Spleen (tissue), 11 donors: ENCODE data around the gene TANK. TPM values are rescaled to one million over a fixed set of nuclear protein-coding genes. Genes with fewer than 3 reads are reported as not detected.
"Not testable (repeated sequence)": the region's sequence is repeated elsewhere in the genome, so short reads cannot be mapped to it uniquely, and the experiment has no call there.

Source experiments
- DNase-seq: peaks from one replicate; pipeline ENCODE4 v3.0.0-alpha.2; 2020
- H3K27ac ChIP-seq, 8 donors: fragments of 200-600 bp; sonication (generic) in 7 of 8; 1 replicate in 4 of 8; 2 replicates in 4 of 8; pipeline versions ENCODE4 v1.5.0 to v1.8.0; 2016 to 2021; ENCODE audit warnings: inconsistent platforms in 4 of 8, mild to moderate bottlenecking in 4 of 8, moderate library complexity in 1 of 8
- H3K27me3 ChIP-seq, 7 donors: fragments of 200-600 bp; sonication (generic) in 6 of 7; replicated peaks in 1 of 7; 1 replicate in 4 of 7; 2 replicates in 3 of 7; pipeline versions ENCODE4 v1.5.0 to v1.8.0; 2016 to 2021; ENCODE audit warnings: inconsistent platforms in 3 of 7, mild to moderate bottlenecking in 1 of 7
- H3K36me3 ChIP-seq, 6 donors: fragments of 200-600 bp; sonication (generic) in 5 of 6; 1 replicate in 4 of 6; 2 replicates in 2 of 6; pipeline versions ENCODE4 v1.5.0 to v1.8.0; 2016 to 2021; ENCODE audit warnings: inconsistent platforms in 2 of 6
- H3K4me1 ChIP-seq, 6 donors: fragments of 200-600 bp; sonication (generic) in 5 of 6; 1 replicate in 3 of 6; 2 replicates in 3 of 6; pipeline versions ENCODE4 v1.5.0 to v1.8.0; 2016 to 2021; ENCODE audit warnings: inconsistent platforms in 3 of 6
- H3K4me3 ChIP-seq, 8 donors: fragments of 200-600 bp; sonication (generic) in 7 of 8; 1 replicate in 4 of 8; 2 replicates in 4 of 8; pipeline versions ENCODE4 v1.5.0 to v1.8.0; 2016 to 2021; ENCODE audit warnings: inconsistent platforms in 4 of 8, mild to moderate bottlenecking in 4 of 8, moderate library complexity in 2 of 8
- H3K9me3 ChIP-seq, 8 donors: fragments of 200-600 bp; sonication (generic) in 7 of 8; 1 replicate in 4 of 8; 2 replicates in 4 of 8; pipeline versions ENCODE4 v1.5.0 to v1.8.0; 2016 to 2021; ENCODE audit warnings: inconsistent platforms in 4 of 8
- POLR2A ChIP-seq, 3 donors: fragments of 450-650 bp; IDR thresholded peaks; one replicate each; pipeline ENCODE4 v1.5.1; 2017; ENCODE audit warnings: antibody characterized with exemption in 3 of 3, mild to moderate bottlenecking in 1 of 3
- POLR2AphosphoS5 ChIP-seq, 3 donors: sonication (generic); formaldehyde crosslinking; IDR thresholded peaks; one replicate each; pipeline ENCODE4 v1.5.1; 2017; ENCODE audit warnings: antibody characterized with exemption in 3 of 3
- WGBS, 5 donors: extraction: QIAGEN DNeasy Blood & Tissue Kit in 3 of 5; methylation state at CpG; one replicate each; pipeline versions ENCODE4 v1.1.5 to v1.1.7; 2013 to 2018; 5-methylcytosine and 5-hydroxymethylcytosine counted together
- intact Hi-C: fragments of 100-400 bp; cut with DNase I; formaldehyde crosslinking; loops from one replicate; pipeline ENCODE4 v1.15.0; 2023; ENCODE audit warnings: low total_unique reads
- polyA plus RNA-seq, 3 donors: library from polyadenylated mRNA; stranded (reverse); fragments of 200-250 nt; gene quantifications; one replicate each; pipeline ENCODE4 v1.2.1, GENCODE V29; 2013
- total RNA-seq, 7 donors: library from RNA; depleted of rRNA in 3 of 7; stranded (reverse); fragments of >200 nt in 3 of 7; fragmentation: NEBNext Ultra II Directional in 4 of 7; extraction: Animal tissue kit (Norgen Biotek cat#: 25700) in 4 of 7; gene quantifications; one replicate each; pipeline versions ENCODE4 v1.1.0 to v1.2.1, GENCODE V29; 2016 to 2021
- TF ChIP-seq, protein P1 (sequence below), 11 experiments: fragments of 200-600 bp in 7 of 11; fragments of 450-650 bp in 4 of 11; sonication (generic) in 4 of 11; IDR thresholded peaks in 8 of 11; conservative IDR thresholded peaks in 3 of 11; 1 replicate in 7 of 11; 2 replicates in 4 of 11; pipeline versions ENCODE4 v1.4.0 to v1.8.0; 2016 to 2021; ENCODE audit warnings: antibody characterized with exemption in 11 of 11, inconsistent platforms in 4 of 11, mild to moderate bottlenecking in 1 of 11
- donor health status: healthy with polysubstance abuse.
- donor health status: DM: no; HTN: no; CAD: no; lungs with moderate emphysema.
- donor health status: DM: no; HTN: no; CAD: no.
- donor health status: Bipolar disorder and iron deficiency.
- donor health status: healthy.
- donor health status: DM: no; HTN: no; CAD: no.
- donor health status: DM: yes; HTN: yes; CAD: no.

TANK gene
- total and polyA plus RNA-seq, 10 donors: 37.5 to 152 (median 120) TPM

- 71 to 79% (median 78%) methylated on average over 3 of the region's 3 CpGs for WGBS, 5 donors
- intact Hi-C loops: no loop called here
- peaks cover 0 to 10% (median 8%) of the 10 kb centered on the region in 6 donors for H3K4me1 ChIP-seq
- H3K4me3 ChIP-seq: no peak overlapping the region
- H3K9me3 ChIP-seq: no peaks in the 10 kb centered on the region
- H3K36me3 ChIP-seq: no peaks in the 10 kb centered on the region
- no peak for DNase-seq
- TF ChIP-seq, protein P1, sequence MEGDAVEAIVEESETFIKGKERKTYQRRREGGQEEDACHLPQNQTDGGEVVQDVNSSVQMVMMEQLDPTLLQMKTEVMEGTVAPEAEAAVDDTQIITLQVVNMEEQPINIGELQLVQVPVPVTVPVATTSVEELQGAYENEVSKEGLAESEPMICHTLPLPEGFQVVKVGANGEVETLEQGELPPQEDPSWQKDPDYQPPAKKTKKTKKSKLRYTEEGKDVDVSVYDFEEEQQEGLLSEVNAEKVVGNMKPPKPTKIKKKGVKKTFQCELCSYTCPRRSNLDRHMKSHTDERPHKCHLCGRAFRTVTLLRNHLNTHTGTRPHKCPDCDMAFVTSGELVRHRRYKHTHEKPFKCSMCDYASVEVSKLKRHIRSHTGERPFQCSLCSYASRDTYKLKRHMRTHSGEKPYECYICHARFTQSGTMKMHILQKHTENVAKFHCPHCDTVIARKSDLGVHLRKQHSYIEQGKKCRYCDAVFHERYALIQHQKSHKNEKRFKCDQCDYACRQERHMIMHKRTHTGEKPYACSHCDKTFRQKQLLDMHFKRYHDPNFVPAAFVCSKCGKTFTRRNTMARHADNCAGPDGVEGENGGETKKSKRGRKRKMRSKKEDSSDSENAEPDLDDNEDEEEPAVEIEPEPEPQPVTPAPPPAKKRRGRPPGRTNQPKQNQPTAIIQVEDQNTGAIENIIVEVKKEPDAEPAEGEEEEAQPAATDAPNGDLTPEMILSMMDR (IDR thresholded peaks at IDR 0.05 in 8 of 11, conservative IDR thresholded peaks at IDR 0.05 in 3 of 11): no peak
- TF ChIP-seq POLR2A (IDR thresholded peaks at IDR 0.05) (no peak), POLR2AphosphoS5 (IDR thresholded peaks at IDR 0.05) (no peak)
- H3K27ac ChIP-seq: no peak overlapping the region
- H3K27me3 ChIP-seq: no peaks in the 10 kb centered on the region
Measured at GRCh38 chr2:161128885-161129284, 31.3 kb upstream of the TANK start.

DNA sequence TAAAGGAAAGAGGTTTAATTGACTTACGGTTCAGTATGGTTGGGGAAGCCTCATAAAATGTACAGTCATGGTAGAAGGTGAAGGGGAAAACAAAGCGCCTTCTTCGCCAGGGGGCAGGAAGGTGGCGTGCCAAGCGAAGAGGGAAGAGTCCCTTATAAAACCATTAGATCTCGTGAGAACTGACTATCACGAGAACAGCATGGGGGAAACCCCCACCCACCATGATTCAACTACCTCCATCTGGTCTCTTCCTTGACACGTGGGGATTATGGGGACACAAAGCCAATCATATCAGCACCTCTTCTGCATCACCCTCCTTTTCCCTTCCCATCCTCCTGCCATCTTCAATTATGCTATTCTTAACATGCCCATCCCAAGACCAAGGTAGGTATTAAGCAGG, 29.9 kb upstream of the TANK start:
- WGBS, 5 donors: 88 to 93% (median 91%) methylated on average over 8 of the region's 8 CpGs
- peaks cover 0 to 13% (median 8%) of the 10 kb centered on the region in 6 donors for H3K4me1 ChIP-seq
- intact Hi-C loops: no loop called here

GRCh38 chr2:161131074-161131680, 29.1 kb upstream of the TANK start:
- TF ChIP-seq, protein P1 (IDR thresholded peaks at IDR 0.05 in 8 of 11, conservative IDR thresholded peaks at IDR 0.05 in 3 of 11): no peak
- TF ChIP-seq POLR2A (IDR thresholded peaks at IDR 0.05) (no peak), POLR2AphosphoS5 (IDR thresholded peaks at IDR 0.05) (no peak)
- intact Hi-C loops: no loop called here
- no peak for DNase-seq
- Histone ChIP-seq H3K4me1 (peaks cover 0 to 21% (median 16%) of the 10 kb centered on the region in 6 donors), H3K4me3 (no peak overlapping the region), H3K27me3 (no peaks in the 10 kb centered on the region), H3K36me3 (no peaks in the 10 kb centered on the region), H3K27ac (no peak overlapping the region), H3K9me3 (no peaks in the 10 kb centered on the region)
- WGBS, 5 donors: 78 to 86% (median 85%) methylated on average over 4 of the region's 4 CpGs

More for the DNA sequence above, 29.9 kb upstream of the TANK start:
- no peak overlapping the region for H3K4me3 ChIP-seq
- H3K27ac ChIP-seq: no peak overlapping the region
- no peaks in the 10 kb centered on the region for H3K27me3 ChIP-seq
- TF ChIP-seq, protein P1 (IDR thresholded peaks at IDR 0.05 in 8 of 11, conservative IDR thresholded peaks at IDR 0.05 in 3 of 11): no peak
- TF ChIP-seq POLR2A (IDR thresholded peaks at IDR 0.05) (no peak), POLR2AphosphoS5 (IDR thresholded peaks at IDR 0.05) (no peak)
- no peak for DNase-seq
- no peaks in the 10 kb centered on the region for H3K9me3 ChIP-seq
- no peaks in the 10 kb centered on the region for H3K36me3 ChIP-seq

DNA sequence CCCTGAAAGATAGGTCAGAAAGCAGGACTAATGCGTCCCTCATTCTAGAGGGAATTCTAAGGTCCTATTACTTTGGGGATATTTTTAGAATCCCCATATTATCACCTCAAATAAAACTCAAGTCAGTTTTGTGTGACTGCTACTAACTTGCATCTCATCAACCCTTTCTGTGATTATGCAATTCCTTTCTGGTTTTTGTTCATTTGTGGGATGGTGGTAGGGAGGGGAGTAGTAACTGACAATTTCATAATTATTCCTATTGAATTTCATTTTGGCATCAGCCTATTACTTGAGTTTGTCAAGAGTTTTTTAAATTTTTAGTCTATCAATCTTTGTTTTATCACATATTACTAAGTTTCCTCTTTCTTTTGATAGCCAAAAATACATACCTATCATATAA, 28.4 kb upstream of the TANK start:
- DNase-seq: no peak
- Histone ChIP-seq H3K27ac (no peak overlapping the region), H3K4me1 (peaks cover 0 to 27% (median 20%) of the 10 kb centered on the region in 6 donors), H3K9me3 (no peaks in the 10 kb centered on the region), H3K36me3 (no peaks in the 10 kb centered on the region), H3K27me3 (no peaks in the 10 kb centered on the region), H3K4me3 (no peak overlapping the region)
- WGBS, 5 donors: 79 to 94% (median 88%) methylated on average over 1 of the region's 1 CpG
- intact Hi-C loops: no loop called here
- TF ChIP-seq POLR2AphosphoS5 (IDR thresholded peaks at IDR 0.05) (no peak), POLR2A (IDR thresholded peaks at IDR 0.05) (no peak)
- TF ChIP-seq, protein P1 (IDR thresholded peaks at IDR 0.05 in 8 of 11, conservative IDR thresholded peaks at IDR 0.05 in 3 of 11): no peak

GRCh38 chr2:161132384-161132783, 27.8 kb upstream of the TANK start:
- H3K36me3 ChIP-seq, DNase-seq, intact Hi-C loops, H3K27ac ChIP-seq, H3K4me3 ChIP-seq, H3K27me3 ChIP-seq, H3K9me3 ChIP-seq: not testable (repeated sequence)
- H3K4me1 ChIP-seq: peaks cover 0 to 33% (median 20%) of the 10 kb centered on the region in 6 donors
- 94 to 98% (median 96%) methylated on average over 5 of the region's 5 CpGs for whole genome bisulfite sequencing, 5 donors
